GM12878 (cell line): ENCODE data around the gene ZNF394. TPM values are rescaled to one million over a fixed set of nuclear protein-coding genes. Genes with fewer than 3 reads are reported as not detected.

Source experiments
- ATAC-seq: fragments of 200-7000 bp; cut with Tn5 transposase; 3 replicates; pipeline ENCODE4 v1.9.1; 2020; ENCODE audit warnings: mild to moderate bottlenecking, moderate library complexity
- BruUV-seq: library from RNA; stranded (reverse); fragments of 400-500 nt; replicated peaks from 2 replicates; lab custom pipeline; 2021; lab: Mats Ljungman, UMichigan
- CTCF ChIA-PET: fragments of 300-600 bp; sonication (Branson Sonifier 250); formaldehyde crosslinking; extraction: SDS; loops from one replicate; lab custom pipeline; 2021; ENCODE audit warnings: inconsistent platforms; lab: Yijun Ruan, JAX
- POLR2A ChIA-PET: fragments of 350-600 bp; formaldehyde crosslinking; extraction: SDS; loops from one replicate; lab custom pipeline; 2021; ENCODE audit warnings: inconsistent platforms; lab: Charles Lee
- RAD21 ChIA-PET: fragments of 300-600 bp; sonication (Branson Sonifier 250); formaldehyde crosslinking; loops from one replicate; lab custom pipeline; 2023; ENCODE audit warnings: antibody characterized with exemption; ENCODE audit not compliant: unreplicated experiment; lab: Charles Lee
- SMC1A ChIA-PET: fragments of 300-600 bp; sonication (Branson Sonifier 250); formaldehyde crosslinking; loops from one replicate; lab custom pipeline; 2023; ENCODE audit not compliant: unreplicated experiment, uncharacterized antibody; lab: Charles Lee
- DNase-seq: peaks from one replicate; pipeline ENCODE4 v3.0.0-alpha.2; 2011; ENCODE audit warnings: low read depth, low spot score
- FAIRE-seq: peaks from 3 replicates; lab custom pipeline; 2011; peaks lifted over from hg19 to GRCh38; lab: Jason Lieb, UNC
- H2AFZ ChIP-seq: 2 replicates; pipeline ENCODE4 v1.6.0; 2011; ENCODE audit warnings: low read depth, low read length, control low read depth; ENCODE audit not compliant: control insufficient read depth
- H3K27ac ChIP-seq: 2 replicates; pipeline ENCODE4 v1.5.1; 2011; ENCODE audit warnings: control low read depth; ENCODE audit not compliant: control insufficient read depth, insufficient read depth
- H3K27me3 ChIP-seq, 2 experiments: replicated peaks in 1 of 2; 2 replicates each; pipeline versions ENCODE4 v1.6.0 to v1.6.1; 2011; ENCODE audit warnings: low read length in 1 of 2; ENCODE audit not compliant: control insufficient read depth in 2 of 2, insufficient read depth in 2 of 2
- H3K36me3 ChIP-seq, 2 experiments: 2 replicates each; pipeline ENCODE4 v1.5.1; 2011; ENCODE audit warnings: low read length in 1 of 2; ENCODE audit not compliant: control insufficient read depth in 2 of 2, insufficient read depth in 2 of 2
- H3K4me1 ChIP-seq: 2 replicates; pipeline ENCODE4 v1.6.1; 2011; ENCODE audit warnings: mild to moderate bottlenecking, low read length, moderate library complexity, mixed read lengths; ENCODE audit not compliant: control insufficient read depth, insufficient read depth
- H3K4me2 ChIP-seq: 2 replicates; pipeline ENCODE4 v1.6.0; 2011; ENCODE audit warnings: control low read depth; ENCODE audit not compliant: control insufficient read depth, insufficient read depth
- H3K4me3 ChIP-seq: fragments of 200-600 bp; sonication (generic); 2 replicates; pipeline ENCODE4 v1.5.1; 2016
- H3K79me2 ChIP-seq: 2 replicates; pipeline ENCODE4 v1.6.0; 2011; ENCODE audit warnings: low read length; ENCODE audit not compliant: control insufficient read depth, insufficient read depth
- H3K9ac ChIP-seq: 2 replicates; pipeline ENCODE4 v1.8.0; 2011; ENCODE audit warnings: low read length, control low read depth, mixed read lengths; ENCODE audit not compliant: control insufficient read depth, insufficient read depth
- H3K9me3 ChIP-seq: replicated peaks from 3 replicates; pipeline ENCODE4 v1.5.1; 2011; ENCODE audit warnings: mild to moderate bottlenecking, low read length; ENCODE audit not compliant: control insufficient read depth, insufficient read depth
- H4K20me1 ChIP-seq: 2 replicates; pipeline ENCODE4 v1.6.0; 2011; ENCODE audit not compliant: control insufficient read depth, insufficient read depth
- CTCF ChIP-seq, 3 experiments: IDR thresholded peaks in 2 of 3; conservative IDR thresholded peaks in 1 of 3; 2 replicates each; pipeline ENCODE4 v1.5.1; 2011; ENCODE audit warnings: low read depth in 3 of 3, low read length in 3 of 3, mild to moderate bottlenecking in 3 of 3, control low read depth in 2 of 3, moderate library complexity in 2 of 3, inconsistent platforms in 1 of 3, mixed read lengths in 1 of 3; ENCODE audit not compliant: control insufficient read depth in 2 of 3, insufficient read depth in 1 of 3; ENCODE audit errors: extremely low read depth in 1 of 3
- RB1 ChIP-seq: fragments of 450-650 bp; formaldehyde crosslinking; IDR thresholded peaks from 2 replicates; pipeline ENCODE4 v1.6.1; 2017; ENCODE audit warnings: mild to moderate bottlenecking, borderline replicate concordance
- SMARCA5 ChIP-seq: fragments of 450-650 bp; IDR thresholded peaks from 2 replicates; pipeline ENCODE4 v1.6.1; 2017; ENCODE audit warnings: mild to moderate bottlenecking
- ZNF622 ChIP-seq: fragments of 450-650 bp; IDR thresholded peaks from 2 replicates; pipeline ENCODE4 v1.6.1; 2017; ENCODE audit warnings: mild to moderate bottlenecking, inconsistent platforms
- WGBS: methylation state at CpG from one replicate; pipeline ENCODE4 v1.1.6; 2016; ENCODE audit warnings: low lambda C conversion rate; ENCODE audit not compliant: insufficient replicate concordance, insufficient coverage; ENCODE audit errors: missing lambda C conversion rate; 5-methylcytosine and 5-hydroxymethylcytosine counted together
- in situ Hi-C: fragments of 300-500 bp; cut with MboI; formaldehyde crosslinking; loops from 9 replicates; pipeline ENCODE4 v1.14.3; 2018; ENCODE audit warnings: mixed read lengths
- intact Hi-C: fragments of 100-400 bp; cut with micrococcal nuclease; formaldehyde crosslinking; loops from one replicate; pipeline ENCODE4 v1.14.2; 2022; ENCODE audit not compliant: unreplicated experiment
- polyA plus RNA-seq, 11 experiments: library from polyadenylated mRNA; depleted of rRNA in 4 of 11; unstranded in 6 of 11; stranded (reverse) in 5 of 11; fragments of >200 nt; fragmentation: Nextera tagmentation in 4 of 11; fragmentation: Illumina TruSeq in 1 of 11; extraction: Ambion mirVana in 4 of 11; extraction: Trizol in 1 of 11; gene quantifications; 1 replicate in 1 of 11; 2 replicates in 10 of 11; pipeline versions ENCODE4 v1.2.1 to v1.2.3, GENCODE V29; 2011 to 2016; ENCODE audit warnings: inconsistent platforms in 2 of 11, missing spikeins in 2 of 11, low read depth in 1 of 11
- total RNA-seq, 4 experiments: library from RNA; depleted of rRNA in 3 of 4; stranded (reverse); fragments of >200 nt in 3 of 4; fragmentation: Illumina TruSeq in 1 of 4; extraction: Trizol in 1 of 4; gene quantifications; 2 replicates each; pipeline versions ENCODE4 v1.2.1 to v1.2.3, GENCODE V29; 2013 to 2021

ZNF394 gene
- total and polyA plus RNA-seq, 10 of the 15 experiments (the other 5 are each of a cell fraction or from before 2014, with no cell fraction given) = 2.5 to 26.8 (median 22.7) TPM

DNA sequence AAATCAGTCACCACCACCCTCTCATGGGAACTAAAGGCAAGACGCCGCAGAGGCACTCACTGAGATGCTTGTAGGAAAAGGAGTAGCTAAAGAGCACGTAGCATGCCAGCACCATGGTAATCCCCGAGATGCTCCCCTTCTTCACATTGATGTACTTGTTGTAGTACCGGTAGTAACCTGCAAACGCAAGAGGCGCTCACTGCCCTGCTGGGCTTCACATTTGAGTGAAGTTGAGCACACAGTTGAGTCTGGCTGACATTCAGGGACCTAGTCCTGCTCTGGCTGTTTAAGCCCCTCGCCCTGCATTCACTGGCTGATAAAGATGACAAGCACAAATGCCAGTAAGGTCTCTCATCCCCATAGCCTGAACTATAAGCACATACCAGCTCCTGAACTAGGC, 41.0 kb downstream of the ZNF394 start:
- SMC1A ChIA-PET = no interaction called here
- DNase-seq = no peak

More for the DNA sequence above, 41.0 kb downstream of the ZNF394 start:
- ChIA-PET RAD21 (no interaction called here), POLR2A (interaction anchor here (0.7 to 0.9 kb wide), 2 partner anchors 21 to 87 kb away, joined by 3 to 4 read pairs; no protein-coding TSS in a partner anchor), CTCF (interaction anchor here (1.0 kb wide), 1 partner anchor 15 kb away, joined by 4 read pairs; no protein-coding TSS in a partner anchor)
- H2AFZ ChIP-seq = no peak overlapping the region
- no TSS peak for BruUV-seq
- H3K4me3 ChIP-seq = no peak overlapping the region
- H4K20me1 ChIP-seq = no peaks in the 10 kb centered on the region
- no peak overlapping the region for H3K27ac ChIP-seq
- no peak overlapping the region for H3K9ac ChIP-seq
- FAIRE-seq = peak; percentile 56
- TF ChIP-seq RB1 = no peak
- TF ChIP-seq SMARCA5 = no peak
- peak; percentile 28 to 56 (median 56) for TF ChIP-seq CTCF (IDR thresholded peaks at IDR 0.05 in 2 of 3, conservative IDR thresholded peaks at IDR 0.05 in 1 of 3; ENCODE audit: control insufficient read depth in 2 of 3, extremely low read depth in 1 of 3, insufficient read depth in 1 of 3, low read depth in 3 of 3, low read length in 3 of 3)
- TF ChIP-seq ZNF622 = no peak
- peak; percentile 85 for ATAC-seq
- in situ Hi-C loops = no loop called here
- no peaks in the 10 kb centered on the region for H3K27me3 ChIP-seq
- H3K9me3 ChIP-seq = no peaks in the 10 kb centered on the region
- intact Hi-C loops = no loop called here
- 57% methylated on average over 8 of the region's 8 CpGs for WGBS
- H3K4me2 ChIP-seq = no peak overlapping the region
- peaks cover 35% of the 10 kb centered on the region for H3K79me2 ChIP-seq
- H3K36me3 ChIP-seq = peaks cover 28 to 30% of the 10 kb centered on the region in 2 experiments
- H3K4me1 ChIP-seq = no peaks in the 10 kb centered on the region
